T-helper 1 cell treated with Interleukin-12 subunit alpha and Interleukin-12 subunit beta and Interleukin-4 antibody, amounts not matched to agents 30 ng/mL and 1 ng/mL, for 36 hours (primary cell): Measurements from ENCODE around the gene TIPARP. TPM values are rescaled to one million over a fixed set of nuclear protein-coding genes. Genes with fewer than 3 reads are reported as not detected.

Source experiments
- intact Hi-C: fragments of 100-400 bp; cut with micrococcal nuclease; formaldehyde crosslinking; loops from one replicate; pipeline ENCODE4 v1.15.1; 2024
- total RNA-seq: library from RNA; stranded (reverse); gene quantifications from 2 replicates; pipeline ENCODE4 v1.2.3, GENCODE V29; 2022

Gene TIPARP
- total RNA-seq, 1 donor from 2014 or later: 49.8 TPM

- intact Hi-C loops: loop anchor here (2.0 kb wide), 1 partner anchor 15 kb away; no protein-coding TSS in a partner anchor
These were observed 1.7 kb downstream of the TIPARP start for GRCh38 chr3:156675830-156676767.

DNA sequence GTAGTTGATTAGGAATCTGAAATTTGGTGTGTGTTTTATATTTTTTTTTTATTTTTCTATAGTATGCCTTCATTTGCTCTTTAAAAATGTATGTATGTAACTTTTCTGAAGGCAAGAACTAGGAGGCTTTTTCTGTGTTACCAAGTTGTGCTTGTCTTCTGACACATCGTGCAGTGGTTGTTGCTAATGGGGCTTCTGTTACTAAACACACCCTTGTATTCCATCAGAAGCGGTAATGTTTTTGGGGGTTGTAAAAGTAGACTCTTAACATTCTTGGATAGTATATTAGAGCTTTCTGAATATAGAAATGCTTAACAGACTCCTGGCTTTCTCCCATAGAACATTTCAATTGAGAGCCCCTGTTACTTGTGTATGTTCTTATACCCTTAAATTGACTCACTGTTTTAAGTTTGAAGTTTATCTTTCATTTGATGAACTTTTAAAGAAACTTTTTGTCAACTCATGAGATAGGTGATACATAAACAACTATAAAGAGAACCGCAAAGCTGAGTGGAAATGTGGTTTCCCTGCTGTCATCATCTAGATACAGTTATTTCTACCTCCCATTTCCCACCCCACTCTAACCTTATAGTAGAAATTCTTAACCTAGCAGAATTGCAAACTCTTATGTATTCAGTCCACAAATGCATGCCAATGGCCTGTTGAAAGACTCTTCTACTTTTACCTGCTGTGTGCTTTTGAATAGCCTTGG lies 2.5 kb downstream of the TIPARP start:
- intact Hi-C loops: loop anchor here (1.0 kb wide), 5 partner anchors 8 to 498 kb away; no protein-coding TSS in a partner anchor

DNA sequence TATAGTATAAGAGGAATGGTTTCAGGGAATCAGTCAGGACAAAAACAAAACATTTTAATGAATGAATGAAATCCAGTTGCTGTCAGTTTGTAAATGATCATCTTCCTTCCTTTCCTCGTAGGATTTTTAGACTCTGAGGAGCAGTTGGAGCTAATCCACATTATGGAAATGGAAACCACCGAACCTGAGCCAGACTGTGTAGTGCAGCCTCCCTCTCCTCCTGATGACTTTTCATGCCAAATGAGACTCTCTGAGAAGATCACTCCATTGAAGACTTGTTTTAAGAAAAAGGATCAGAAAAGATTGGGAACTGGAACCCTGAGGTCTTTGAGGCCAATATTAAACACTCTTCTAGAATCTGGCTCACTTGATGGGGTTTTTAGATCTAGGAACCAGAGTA lies 3.1 kb downstream of the TIPARP start:
- intact Hi-C loops: loop anchor here (1.0 kb wide), 5 partner anchors 8 to 498 kb away; no protein-coding TSS in a partner anchor

GRCh38 chr3:156678197-156678596 lies 3.8 kb downstream of the TIPARP start:
- intact Hi-C loops: no loop called here

DNA sequence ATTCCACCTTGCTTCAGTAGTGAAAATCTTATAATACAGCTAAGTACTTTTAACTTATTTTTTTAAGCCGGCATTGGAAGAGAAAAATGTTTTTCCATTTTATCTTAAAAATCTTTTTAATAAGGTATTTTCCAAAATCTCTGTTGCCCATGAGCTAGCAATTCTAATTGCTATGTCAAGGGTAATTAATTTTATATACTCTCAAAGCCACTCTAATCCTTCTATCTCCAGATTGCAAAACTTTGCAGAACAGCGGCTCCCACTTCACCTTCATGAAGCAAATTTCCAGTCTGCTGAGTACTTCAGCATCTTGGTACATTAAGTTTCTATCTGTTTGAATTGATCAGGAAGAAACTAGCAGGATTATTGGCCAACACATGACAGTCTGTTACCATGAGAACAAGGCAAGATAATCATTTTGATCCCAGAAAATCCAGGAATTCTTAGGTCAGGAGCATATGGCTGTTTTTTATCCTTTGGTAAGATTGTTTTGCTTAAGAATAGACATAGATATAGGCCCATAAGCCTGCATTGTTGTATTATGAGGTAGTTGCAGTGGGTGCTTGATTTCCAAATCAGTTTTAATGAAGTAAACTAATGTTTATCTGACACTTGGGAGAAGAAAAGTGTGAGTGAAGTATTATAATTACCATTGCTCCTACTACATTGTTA lies 6.0 kb downstream of the TIPARP start:
- intact Hi-C loops: no loop called here

- intact Hi-C loops: no loop called here
These were observed 6.6 kb downstream of the TIPARP start for GRCh38 chr3:156681002-156681401.

DNA sequence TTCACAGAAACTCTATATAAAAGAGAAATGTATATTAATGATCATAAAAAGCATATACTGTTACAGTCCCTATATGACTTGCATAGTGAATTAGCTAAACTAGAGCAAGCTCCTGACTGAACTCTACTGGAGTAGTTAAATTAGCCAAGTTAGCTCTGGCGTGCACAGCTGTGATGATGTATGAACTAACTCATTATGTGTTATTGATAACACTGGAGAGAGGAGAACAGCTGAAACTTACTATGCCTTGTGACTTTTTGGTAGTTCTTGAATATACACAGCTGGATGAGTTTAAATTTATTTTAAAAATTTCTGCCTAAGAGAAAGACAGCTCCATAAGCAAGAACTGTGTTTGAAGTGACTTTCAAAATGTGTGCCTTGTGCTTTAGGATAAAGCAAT lies 8.1 kb downstream of the TIPARP start:
- intact Hi-C loops: no loop called here

GRCh38 chr3:156682963-156683362 lies 8.6 kb downstream of the TIPARP start:
- intact Hi-C loops: no loop called here

DNA sequence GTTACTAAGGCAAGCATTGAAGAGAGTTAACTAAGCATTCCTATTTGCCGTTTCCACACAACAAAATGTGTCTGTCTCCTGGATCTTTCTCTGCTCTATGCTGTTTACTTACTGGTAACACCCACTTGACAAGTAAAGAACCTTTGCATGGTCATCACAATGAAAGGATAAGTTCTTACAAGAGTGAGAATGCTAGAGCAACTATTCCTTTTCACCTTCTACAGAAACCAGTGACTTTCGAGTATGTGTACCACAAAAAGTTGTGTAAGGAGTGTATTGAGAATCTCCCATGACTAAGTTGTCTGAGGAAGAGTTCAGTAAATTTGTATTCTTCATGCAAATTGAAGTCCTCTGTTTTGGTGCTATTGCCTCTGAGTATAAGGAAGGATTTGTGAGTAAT lies 10.8 kb downstream of the TIPARP start:
- intact Hi-C loops: loop anchor here (1.0 kb wide), 1 partner anchor 8 kb away; no protein-coding TSS in a partner anchor

DNA sequence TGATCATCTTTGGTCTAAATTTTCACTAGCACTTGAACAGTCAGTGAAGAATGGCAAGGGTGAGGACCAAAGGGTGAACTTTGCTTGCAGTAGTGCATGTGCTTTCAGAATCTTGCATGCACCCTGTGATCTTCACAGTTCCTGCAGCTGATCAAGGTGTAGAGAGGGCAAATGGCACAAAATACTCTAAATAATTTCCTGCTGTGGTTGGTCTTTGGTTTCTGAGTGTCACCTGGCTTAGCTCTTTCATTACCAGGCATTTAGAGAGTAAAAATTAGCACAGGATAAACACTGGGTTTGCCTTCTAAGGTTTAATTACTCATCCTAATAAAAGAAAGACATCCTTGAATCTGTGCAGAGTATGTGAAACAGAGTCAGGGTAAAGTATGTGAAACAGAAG lies 11.4 kb downstream of the TIPARP start:
- intact Hi-C loops: loop anchor here (1.0 to 2.0 kb wide), 2 partner anchors 8 to 131 kb away; no protein-coding TSS in a partner anchor

DNA sequence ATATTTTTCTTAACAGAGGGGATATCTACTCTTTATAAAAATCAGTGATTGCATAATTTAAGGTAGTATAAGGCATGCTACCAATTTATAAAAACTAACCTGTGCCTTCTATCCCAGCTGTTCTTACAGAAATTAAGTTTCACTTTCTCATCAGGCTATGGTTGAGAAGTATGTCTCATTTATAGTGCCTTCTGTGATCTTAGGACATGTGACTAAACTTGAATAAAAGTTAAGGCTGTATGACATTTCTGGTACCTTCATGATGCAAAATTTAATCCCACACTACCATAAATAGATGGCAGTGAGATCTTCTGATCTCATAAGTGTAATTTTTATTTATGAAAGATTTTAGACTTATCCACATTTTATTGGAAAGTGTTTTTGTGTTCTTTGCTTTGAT lies 12.6 kb downstream of the TIPARP start:
- intact Hi-C loops: loop anchor here (1.0 to 2.0 kb wide), 4 partner anchors 8 to 448 kb away; partner anchors contain the start of gene SSR3

- intact Hi-C loops: no loop called here
These were observed 14.5 kb downstream of the TIPARP start for GRCh38 chr3:156688632-156689452.

- intact Hi-C loops: loop anchor here (2.0 kb wide), 1 partner anchor 15 kb away; the partner anchor contains the start of gene TIPARP
These were observed 15.2 kb downstream of the TIPARP start for GRCh38 chr3:156689608-156690007.

- intact Hi-C loops: loop anchor here (2.0 kb wide), 1 partner anchor 17 kb away; the partner anchor contains the start of gene TIPARP
These were observed 17.5 kb downstream of the TIPARP start for GRCh38 chr3:156691920-156692319.

- intact Hi-C loops: no loop called here
These were observed 18.8 kb downstream of the TIPARP start for GRCh38 chr3:156693166-156693565.

DNA sequence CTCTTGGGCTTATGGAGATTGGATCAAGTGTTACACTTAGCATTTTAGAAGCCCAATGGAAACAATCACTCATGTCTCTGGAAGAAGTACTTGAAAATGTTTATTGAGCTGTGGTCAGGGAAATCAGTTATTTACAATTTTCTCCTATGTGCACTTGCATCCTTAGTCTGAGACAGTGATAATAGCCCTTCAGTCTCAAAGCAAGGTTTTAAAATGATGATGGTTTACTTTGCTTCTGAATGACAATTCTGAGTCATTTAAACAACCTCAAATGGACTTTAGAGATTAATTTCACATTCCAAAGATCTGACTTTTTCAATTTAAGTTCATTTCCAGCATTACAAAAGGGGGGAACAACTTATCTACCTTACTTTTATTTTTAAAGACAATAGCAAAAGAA lies 20.1 kb downstream of the TIPARP start:
- intact Hi-C loops: no loop called here

GRCh38 chr3:156702367-156702766 lies 28.0 kb downstream of the TIPARP start:
- intact Hi-C loops: no loop called here

DNA sequence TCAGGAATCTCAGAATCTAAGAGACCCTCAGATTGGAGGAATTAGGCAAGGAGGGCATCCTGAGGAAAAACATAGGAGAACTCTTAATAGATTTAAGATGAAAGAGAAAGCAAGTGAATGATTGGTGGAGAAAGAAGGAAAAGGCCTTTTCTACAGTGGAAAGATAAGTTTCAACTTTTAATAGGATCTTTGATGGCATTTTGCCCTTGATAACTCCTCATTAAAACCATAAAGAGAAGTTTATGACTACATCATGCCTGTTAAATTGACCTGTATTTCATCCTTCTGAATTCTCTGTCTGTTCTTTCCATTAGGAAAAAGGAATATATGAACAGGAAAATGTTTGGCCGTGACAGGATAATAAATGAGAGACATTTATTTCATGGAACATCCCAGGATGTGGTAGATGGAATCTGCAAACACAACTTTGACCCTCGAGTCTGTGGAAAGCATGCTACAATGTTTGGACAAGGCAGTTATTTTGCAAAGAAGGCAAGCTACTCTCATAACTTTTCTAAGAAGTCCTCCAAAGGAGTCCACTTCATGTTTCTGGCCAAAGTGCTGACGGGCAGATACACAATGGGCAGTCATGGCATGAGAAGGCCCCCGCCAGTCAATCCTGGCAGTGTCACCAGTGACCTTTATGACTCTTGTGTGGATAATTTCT lies 30.1 kb downstream of the TIPARP start:
- intact Hi-C loops: no loop called here

GRCh38 chr3:156705761-156706616 lies 31.6 kb downstream of the TIPARP start:
- intact Hi-C loops: no loop called here
